ENCODE data around the gene MAB21L3.

GRCh38 chr1:116105996-116106395, 5.2 kb upstream of the MAB21L3 start:
- TF ChIP-seq, protein P1, sequence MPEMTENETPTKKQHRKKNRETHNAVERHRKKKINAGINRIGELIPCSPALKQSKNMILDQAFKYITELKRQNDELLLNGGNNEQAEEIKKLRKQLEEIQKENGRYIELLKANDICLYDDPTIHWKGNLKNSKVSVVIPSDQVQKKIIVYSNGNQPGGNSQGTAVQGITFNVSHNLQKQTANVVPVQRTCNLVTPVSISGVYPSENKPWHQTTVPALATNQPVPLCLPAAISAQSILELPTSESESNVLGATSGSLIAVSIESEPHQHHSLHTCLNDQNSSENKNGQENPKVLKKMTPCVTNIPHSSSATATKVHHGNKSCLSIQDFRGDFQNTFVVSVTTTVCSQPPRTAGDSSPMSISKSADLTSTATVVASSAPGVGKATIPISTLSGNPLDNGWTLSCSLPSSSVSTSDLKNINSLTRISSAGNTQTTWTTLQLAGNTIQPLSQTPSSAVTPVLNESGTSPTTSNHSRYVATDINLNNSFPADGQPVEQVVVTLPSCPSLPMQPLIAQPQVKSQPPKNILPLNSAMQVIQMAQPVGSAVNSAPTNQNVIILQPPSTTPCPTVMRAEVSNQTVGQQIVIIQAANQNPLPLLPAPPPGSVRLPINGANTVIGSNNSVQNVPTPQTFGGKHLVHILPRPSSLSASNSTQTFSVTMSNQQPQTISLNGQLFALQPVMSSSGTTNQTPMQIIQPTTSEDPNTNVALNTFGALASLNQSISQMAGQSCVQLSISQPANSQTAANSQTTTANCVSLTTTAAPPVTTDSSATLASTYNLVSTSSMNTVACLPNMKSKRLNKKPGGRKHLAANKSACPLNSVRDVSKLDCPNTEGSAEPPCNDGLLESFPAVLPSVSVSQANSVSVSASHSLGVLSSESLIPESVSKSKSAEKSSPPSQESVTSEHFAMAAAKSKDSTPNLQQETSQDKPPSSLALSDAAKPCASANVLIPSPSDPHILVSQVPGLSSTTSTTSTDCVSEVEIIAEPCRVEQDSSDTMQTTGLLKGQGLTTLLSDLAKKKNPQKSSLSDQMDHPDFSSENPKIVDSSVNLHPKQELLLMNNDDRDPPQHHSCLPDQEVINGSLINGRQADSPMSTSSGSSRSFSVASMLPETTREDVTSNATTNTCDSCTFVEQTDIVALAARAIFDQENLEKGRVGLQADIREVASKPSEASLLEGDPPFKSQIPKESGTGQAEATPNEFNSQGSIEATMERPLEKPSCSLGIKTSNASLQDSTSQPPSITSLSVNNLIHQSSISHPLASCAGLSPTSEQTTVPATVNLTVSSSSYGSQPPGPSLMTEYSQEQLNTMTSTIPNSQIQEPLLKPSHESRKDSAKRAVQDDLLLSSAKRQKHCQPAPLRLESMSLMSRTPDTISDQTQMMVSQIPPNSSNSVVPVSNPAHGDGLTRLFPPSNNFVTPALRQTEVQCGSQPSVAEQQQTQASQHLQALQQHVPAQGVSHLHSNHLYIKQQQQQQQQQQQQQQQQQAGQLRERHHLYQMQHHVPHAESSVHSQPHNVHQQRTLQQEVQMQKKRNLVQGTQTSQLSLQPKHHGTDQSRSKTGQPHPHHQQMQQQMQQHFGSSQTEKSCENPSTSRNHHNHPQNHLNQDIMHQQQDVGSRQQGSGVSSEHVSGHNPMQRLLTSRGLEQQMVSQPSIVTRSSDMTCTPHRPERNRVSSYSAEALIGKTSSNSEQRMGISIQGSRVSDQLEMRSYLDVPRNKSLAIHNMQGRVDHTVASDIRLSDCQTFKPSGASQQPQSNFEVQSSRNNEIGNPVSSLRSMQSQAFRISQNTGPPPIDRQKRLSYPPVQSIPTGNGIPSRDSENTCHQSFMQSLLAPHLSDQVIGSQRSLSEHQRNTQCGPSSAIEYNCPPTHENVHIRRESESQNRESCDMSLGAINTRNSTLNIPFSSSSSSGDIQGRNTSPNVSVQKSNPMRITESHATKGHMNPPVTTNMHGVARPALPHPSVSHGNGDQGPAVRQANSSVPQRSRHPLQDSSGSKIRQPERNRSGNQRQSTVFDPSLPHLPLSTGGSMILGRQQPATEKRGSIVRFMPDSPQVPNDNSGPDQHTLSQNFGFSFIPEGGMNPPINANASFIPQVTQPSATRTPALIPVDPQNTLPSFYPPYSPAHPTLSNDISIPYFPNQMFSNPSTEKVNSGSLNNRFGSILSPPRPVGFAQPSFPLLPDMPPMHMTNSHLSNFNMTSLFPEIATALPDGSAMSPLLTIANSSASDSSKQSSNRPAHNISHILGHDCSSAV (CRISPR knock-in tag; IDR thresholded peaks at IDR 0.05; ENCODE audit: borderline replicate concordance), result no peak
- TF ChIP-seq ZFP36 (IDR thresholded peaks at IDR 0.05; ENCODE audit: borderline replicate concordance, low read depth, low read length, partially characterized antibody) (no peak), EED (CRISPR knock-in tag; IDR thresholded peaks at IDR 0.05) (no peak), MAX (IDR thresholded peaks at IDR 0.05) (no peak), ZNF124 (CRISPR knock-in tag; IDR thresholded peaks at IDR 0.05) (no peak), CEBPB (IDR thresholded peaks at IDR 0.05; ENCODE audit: borderline replicate concordance, low read depth, low read length) (no peak), ZBTB33 (CRISPR knock-in tag; IDR thresholded peaks at IDR 0.05) (no peak), ZNF350 (CRISPR knock-in tag; IDR thresholded peaks at IDR 0.05; ENCODE audit: borderline replicate concordance, low read depth) (no peak)
- TF ChIP-seq, protein P2, sequence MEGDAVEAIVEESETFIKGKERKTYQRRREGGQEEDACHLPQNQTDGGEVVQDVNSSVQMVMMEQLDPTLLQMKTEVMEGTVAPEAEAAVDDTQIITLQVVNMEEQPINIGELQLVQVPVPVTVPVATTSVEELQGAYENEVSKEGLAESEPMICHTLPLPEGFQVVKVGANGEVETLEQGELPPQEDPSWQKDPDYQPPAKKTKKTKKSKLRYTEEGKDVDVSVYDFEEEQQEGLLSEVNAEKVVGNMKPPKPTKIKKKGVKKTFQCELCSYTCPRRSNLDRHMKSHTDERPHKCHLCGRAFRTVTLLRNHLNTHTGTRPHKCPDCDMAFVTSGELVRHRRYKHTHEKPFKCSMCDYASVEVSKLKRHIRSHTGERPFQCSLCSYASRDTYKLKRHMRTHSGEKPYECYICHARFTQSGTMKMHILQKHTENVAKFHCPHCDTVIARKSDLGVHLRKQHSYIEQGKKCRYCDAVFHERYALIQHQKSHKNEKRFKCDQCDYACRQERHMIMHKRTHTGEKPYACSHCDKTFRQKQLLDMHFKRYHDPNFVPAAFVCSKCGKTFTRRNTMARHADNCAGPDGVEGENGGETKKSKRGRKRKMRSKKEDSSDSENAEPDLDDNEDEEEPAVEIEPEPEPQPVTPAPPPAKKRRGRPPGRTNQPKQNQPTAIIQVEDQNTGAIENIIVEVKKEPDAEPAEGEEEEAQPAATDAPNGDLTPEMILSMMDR (CRISPR knock-in tag; IDR thresholded peaks at IDR 0.05), result no peak
- TF ChIP-seq, protein P3, sequence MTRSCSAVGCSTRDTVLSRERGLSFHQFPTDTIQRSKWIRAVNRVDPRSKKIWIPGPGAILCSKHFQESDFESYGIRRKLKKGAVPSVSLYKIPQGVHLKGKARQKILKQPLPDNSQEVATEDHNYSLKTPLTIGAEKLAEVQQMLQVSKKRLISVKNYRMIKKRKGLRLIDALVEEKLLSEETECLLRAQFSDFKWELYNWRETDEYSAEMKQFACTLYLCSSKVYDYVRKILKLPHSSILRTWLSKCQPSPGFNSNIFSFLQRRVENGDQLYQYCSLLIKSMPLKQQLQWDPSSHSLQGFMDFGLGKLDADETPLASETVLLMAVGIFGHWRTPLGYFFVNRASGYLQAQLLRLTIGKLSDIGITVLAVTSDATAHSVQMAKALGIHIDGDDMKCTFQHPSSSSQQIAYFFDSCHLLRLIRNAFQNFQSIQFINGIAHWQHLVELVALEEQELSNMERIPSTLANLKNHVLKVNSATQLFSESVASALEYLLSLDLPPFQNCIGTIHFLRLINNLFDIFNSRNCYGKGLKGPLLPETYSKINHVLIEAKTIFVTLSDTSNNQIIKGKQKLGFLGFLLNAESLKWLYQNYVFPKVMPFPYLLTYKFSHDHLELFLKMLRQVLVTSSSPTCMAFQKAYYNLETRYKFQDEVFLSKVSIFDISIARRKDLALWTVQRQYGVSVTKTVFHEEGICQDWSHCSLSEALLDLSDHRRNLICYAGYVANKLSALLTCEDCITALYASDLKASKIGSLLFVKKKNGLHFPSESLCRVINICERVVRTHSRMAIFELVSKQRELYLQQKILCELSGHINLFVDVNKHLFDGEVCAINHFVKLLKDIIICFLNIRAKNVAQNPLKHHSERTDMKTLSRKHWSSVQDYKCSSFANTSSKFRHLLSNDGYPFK (CRISPR knock-in tag; IDR thresholded peaks at IDR 0.05; ENCODE audit: borderline replicate concordance), result no peak
